GM12878 (cell line): ENCODE results near the gene NPSR1.
"Not testable (repeated sequence)": the region's sequence is repeated elsewhere in the genome, so short reads cannot be mapped to it uniquely, and the experiment has no call there.

Experiments
- CBX3 ChIP-seq: fragments of 200-600 bp; sonication (generic); IDR thresholded peaks from 2 replicates; pipeline ENCODE4 v1.6.1; 2016; ENCODE audit warnings: low read depth, borderline replicate concordance
- CREM ChIP-seq: IDR thresholded peaks from 2 replicates; pipeline ENCODE4 v1.6.1; 2014; ENCODE audit warnings: antibody characterized with exemption, low read depth
- CTCF ChIP-seq, 3 experiments: IDR thresholded peaks in 2 of 3; conservative IDR thresholded peaks in 1 of 3; 2 replicates each; pipeline ENCODE4 v1.5.1; 2011; ENCODE audit warnings: low read depth in 3 of 3, low read length in 3 of 3, mild to moderate bottlenecking in 3 of 3, control low read depth in 2 of 3, moderate library complexity in 2 of 3, inconsistent platforms in 1 of 3, mixed read lengths in 1 of 3; ENCODE audit not compliant: control insufficient read depth in 2 of 3, insufficient read depth in 1 of 3; ENCODE audit errors: extremely low read depth in 1 of 3
- ESRRA ChIP-seq: IDR thresholded peaks from 2 replicates; pipeline ENCODE4 v1.6.1; 2012; ENCODE audit warnings: mild to moderate bottlenecking, low read length, improper control_type of control experiment
- ETV6 ChIP-seq, 2 experiments: fragments of 450-650 bp in 1 of 2; IDR thresholded peaks in 1 of 2; conservative IDR thresholded peaks in 1 of 2; 2 replicates each; pipeline ENCODE4 v1.6.1; 2014; ENCODE audit warnings: antibody characterized with exemption in 1 of 2, borderline replicate concordance in 1 of 2, low read depth in 1 of 2, mild to moderate bottlenecking in 1 of 2, moderate library complexity in 1 of 2
- EZH2 ChIP-seq: IDR thresholded peaks from 2 replicates; pipeline ENCODE4 v1.6.1; 2012; ENCODE audit warnings: low read depth, mild to moderate bottlenecking, control low read depth, inconsistent platforms, low read length, borderline replicate concordance; ENCODE audit not compliant: control insufficient read depth
- FOS ChIP-seq: IDR thresholded peaks from 3 replicates; pipeline ENCODE4 v1.6.1; 2011; ENCODE audit warnings: borderline replicate concordance; ENCODE audit not compliant: insufficient read length; ENCODE audit errors: extremely low read depth
- JUND ChIP-seq: IDR thresholded peaks from 2 replicates; pipeline ENCODE4 v1.6.1; 2012; ENCODE audit warnings: low read depth, mild to moderate bottlenecking, low read length, improper control_type of control experiment, moderate library complexity
- MAX ChIP-seq: IDR thresholded peaks from 2 replicates; pipeline ENCODE4 v1.6.1; 2012; ENCODE audit warnings: low read depth, low read length, improper control_type of control experiment
- ZNF24 ChIP-seq: fragments of 450-650 bp; IDR thresholded peaks from 2 replicates; pipeline ENCODE4 v1.6.1; 2017; ENCODE audit warnings: antibody characterized with exemption, mild to moderate bottlenecking
- ZNF384 ChIP-seq: IDR thresholded peaks from 2 replicates; pipeline ENCODE4 v1.6.1; 2012; ENCODE audit warnings: low read depth, mild to moderate bottlenecking, low read length, improper control_type of control experiment, borderline replicate concordance

- not testable (repeated sequence) for TF ChIP-seq FOS; JUND; ESRRA; CTCF (IDR thresholded peaks at IDR 0.05 in 2 of 3, conservative IDR thresholded peaks at IDR 0.05 in 1 of 3; ENCODE audit: control insufficient read depth in 2 of 3, extremely low read depth in 1 of 3, insufficient read depth in 1 of 3, low read depth in 3 of 3, low read length in 3 of 3); EZH2; CREM; ZNF24; MAX; ZNF384; CBX3; ETV6 (conservative IDR thresholded peaks at IDR 0.05 in 1 of 2, IDR thresholded peaks at IDR 0.05 in 1 of 2; ENCODE audit: borderline replicate concordance in 1 of 2, low read depth in 1 of 2)
Measured at GRCh38 chr7:34874329-34874728, 216.3 kb downstream of the NPSR1 start.
